Thyroid gland (tissue), 4 donors: ENCODE results near the gene MGMT. TPM values are rescaled to one million over a fixed set of nuclear protein-coding genes. Genes with fewer than 3 reads are reported as not detected.

ENCODE experiments used
- DNase-seq, 2 donors: peaks; one replicate each; pipeline ENCODE4 v3.0.0-alpha.2; 2019
- H3K27ac ChIP-seq, 3 donors: fragments of 200-600 bp; sonication (generic); 1 replicate in 2 of 3; 2 replicates in 1 of 3; pipeline ENCODE4 v1.5.1; 2016 to 2019; ENCODE audit warnings: mild to moderate bottlenecking in 1 of 3, moderate library complexity in 1 of 3
- H3K27me3 ChIP-seq: fragments of 200-600 bp; sonication (generic); one replicate; pipeline ENCODE4 v1.5.1; 2019
- H3K36me3 ChIP-seq, 2 donors: fragments of 200-600 bp; sonication (generic); one replicate each; pipeline ENCODE4 v1.5.1; 2016 to 2019
- H3K4me1 ChIP-seq, 2 donors: fragments of 200-600 bp; sonication (generic); one replicate each; pipeline ENCODE4 v1.5.1; 2017 to 2019
- H3K4me3 ChIP-seq, 3 donors: fragments of 200-600 bp; sonication (generic); replicated peaks in 1 of 3; 1 replicate in 2 of 3; 2 replicates in 1 of 3; pipeline ENCODE4 v1.5.1; 2016; ENCODE audit warnings: mild to moderate bottlenecking in 1 of 3
- H3K9me3 ChIP-seq: fragments of 200-600 bp; sonication (generic); one replicate; pipeline ENCODE4 v1.5.1; 2017
- POLR2A ChIP-seq, 2 donors: fragments of 450-650 bp; IDR thresholded peaks; one replicate each; pipeline ENCODE4 v1.6.1; 2017; ENCODE audit warnings: antibody characterized with exemption in 2 of 2, mild to moderate bottlenecking in 2 of 2, moderate library complexity in 1 of 2
- WGBS, 2 donors: methylation state at CpG; one replicate each; pipeline ENCODE4 v1.1.5; 2017; 5-methylcytosine and 5-hydroxymethylcytosine counted together
- intact Hi-C: fragments of 100-400 bp; cut with DNase I; formaldehyde crosslinking; loops from one replicate; pipeline ENCODE4 v1.15.1; 2023
- total RNA-seq, 4 donors: library from RNA; depleted of rRNA; stranded (reverse); fragments of >200 nt; gene quantifications; one replicate each; pipeline ENCODE4 v1.2.3, GENCODE V29; 2016
- TF ChIP-seq, protein P1 (sequence below), 6 experiments: fragments of 200-600 bp in 3 of 6; fragments of 450-650 bp in 3 of 6; sonication (generic) in 3 of 6; IDR thresholded peaks; one replicate each; pipeline ENCODE4 v1.5.1; 2016 to 2019; ENCODE audit warnings: antibody characterized with exemption in 6 of 6, mild to moderate bottlenecking in 2 of 6, inconsistent platforms in 1 of 6, moderate library complexity in 1 of 6

The MGMT gene
- total RNA-seq, 4 donors from 2014 or later, result 17.6 to 48.7 (median 30.7) TPM

DNA sequence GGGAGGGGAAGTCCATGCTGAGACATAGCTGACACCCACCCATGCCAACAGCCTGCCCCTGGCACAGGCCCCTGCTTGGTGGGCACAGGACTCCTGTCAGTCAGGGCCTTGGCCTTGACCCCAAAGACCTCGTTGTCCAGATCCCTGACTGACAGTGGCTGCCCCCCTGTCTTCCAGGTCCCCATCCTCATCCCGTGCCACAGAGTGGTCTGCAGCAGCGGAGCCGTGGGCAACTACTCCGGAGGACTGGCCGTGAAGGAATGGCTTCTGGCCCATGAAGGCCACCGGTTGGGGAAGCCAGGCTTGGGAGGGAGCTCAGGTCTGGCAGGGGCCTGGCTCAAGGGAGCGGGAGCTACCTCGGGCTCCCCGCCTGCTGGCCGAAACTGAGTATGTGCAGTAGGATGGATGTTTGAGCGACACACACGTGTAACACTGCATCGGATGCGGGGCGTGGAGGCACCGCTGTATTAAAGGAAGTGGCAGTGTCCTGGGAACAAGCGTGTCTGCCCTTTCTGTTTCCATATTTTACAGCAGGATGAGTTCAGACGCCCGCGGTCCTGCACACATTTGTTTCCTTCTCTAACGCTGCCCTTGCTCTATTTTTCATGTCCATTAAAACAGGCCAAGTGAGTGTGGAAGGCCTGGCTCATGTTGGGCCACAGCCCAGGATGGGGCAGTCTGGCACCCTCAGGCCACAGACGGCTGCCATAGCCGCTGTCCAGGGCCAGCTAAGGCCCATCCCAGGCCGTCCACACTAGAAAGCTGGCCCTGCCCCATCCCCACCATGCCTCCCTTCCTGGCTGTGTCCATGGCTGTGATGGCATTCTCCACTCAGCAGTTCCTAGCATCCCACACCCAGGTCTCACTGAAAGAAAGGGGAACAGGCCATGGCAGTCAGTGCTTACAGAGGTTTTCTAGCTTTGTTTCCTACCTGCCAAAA, 299.8 kb downstream of the MGMT start:
- Histone ChIP-seq H3K36me3 (peaks cover 0 to 5% of the 10 kb centered on the region in 2 donors), H3K27me3 (no peaks in the 10 kb centered on the region), H3K4me1 (no peaks in the 10 kb centered on the region), H3K27ac (no peak overlapping the region), H3K4me3 (no peak overlapping the region), H3K9me3 (no peaks in the 10 kb centered on the region)
- 94 to 96% methylated on average over 23 to 25 of the region's 25 CpGs for WGBS, 2 donors
- TF ChIP-seq, protein P1, sequence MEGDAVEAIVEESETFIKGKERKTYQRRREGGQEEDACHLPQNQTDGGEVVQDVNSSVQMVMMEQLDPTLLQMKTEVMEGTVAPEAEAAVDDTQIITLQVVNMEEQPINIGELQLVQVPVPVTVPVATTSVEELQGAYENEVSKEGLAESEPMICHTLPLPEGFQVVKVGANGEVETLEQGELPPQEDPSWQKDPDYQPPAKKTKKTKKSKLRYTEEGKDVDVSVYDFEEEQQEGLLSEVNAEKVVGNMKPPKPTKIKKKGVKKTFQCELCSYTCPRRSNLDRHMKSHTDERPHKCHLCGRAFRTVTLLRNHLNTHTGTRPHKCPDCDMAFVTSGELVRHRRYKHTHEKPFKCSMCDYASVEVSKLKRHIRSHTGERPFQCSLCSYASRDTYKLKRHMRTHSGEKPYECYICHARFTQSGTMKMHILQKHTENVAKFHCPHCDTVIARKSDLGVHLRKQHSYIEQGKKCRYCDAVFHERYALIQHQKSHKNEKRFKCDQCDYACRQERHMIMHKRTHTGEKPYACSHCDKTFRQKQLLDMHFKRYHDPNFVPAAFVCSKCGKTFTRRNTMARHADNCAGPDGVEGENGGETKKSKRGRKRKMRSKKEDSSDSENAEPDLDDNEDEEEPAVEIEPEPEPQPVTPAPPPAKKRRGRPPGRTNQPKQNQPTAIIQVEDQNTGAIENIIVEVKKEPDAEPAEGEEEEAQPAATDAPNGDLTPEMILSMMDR (IDR thresholded peaks at IDR 0.05), result no peak
- intact Hi-C loops, result no loop called here
- DNase-seq, result no peak

DNA sequence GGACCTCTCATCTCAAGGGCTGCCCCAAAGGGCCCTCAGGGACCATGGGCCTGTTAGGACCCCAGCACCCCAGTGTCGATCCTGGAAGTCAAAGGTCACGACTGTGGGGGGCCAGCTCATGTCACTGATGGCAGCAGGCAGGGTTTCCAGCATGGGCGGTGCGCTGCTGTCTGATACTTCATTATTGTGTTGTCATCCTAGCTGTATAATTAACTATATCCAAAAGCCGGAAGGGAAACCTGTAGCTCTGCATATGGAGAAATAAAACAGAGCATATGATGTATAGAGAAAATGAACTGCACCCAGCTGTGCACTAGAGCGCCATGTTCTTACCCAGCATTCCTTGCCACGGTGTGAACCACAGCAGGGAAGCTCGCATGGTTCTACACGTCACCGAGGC, 300.7 kb downstream of the MGMT start:
- TF ChIP-seq POLR2A (IDR thresholded peaks at IDR 0.05), result no peak
- TF ChIP-seq, protein P1 (IDR thresholded peaks at IDR 0.05), result no peak
- Histone ChIP-seq H3K9me3 (no peaks in the 10 kb centered on the region), H3K4me3 (no peak overlapping the region), H3K27me3 (no peaks in the 10 kb centered on the region), H3K4me1 (no peaks in the 10 kb centered on the region), H3K36me3 (peaks cover 0 to 5% of the 10 kb centered on the region in 2 donors), H3K27ac (no peak overlapping the region)
- 95 to 97% methylated on average over 10 of the region's 10 CpGs for WGBS, 2 donors
- no peak for DNase-seq
- intact Hi-C loops, result no loop called here

DNA sequence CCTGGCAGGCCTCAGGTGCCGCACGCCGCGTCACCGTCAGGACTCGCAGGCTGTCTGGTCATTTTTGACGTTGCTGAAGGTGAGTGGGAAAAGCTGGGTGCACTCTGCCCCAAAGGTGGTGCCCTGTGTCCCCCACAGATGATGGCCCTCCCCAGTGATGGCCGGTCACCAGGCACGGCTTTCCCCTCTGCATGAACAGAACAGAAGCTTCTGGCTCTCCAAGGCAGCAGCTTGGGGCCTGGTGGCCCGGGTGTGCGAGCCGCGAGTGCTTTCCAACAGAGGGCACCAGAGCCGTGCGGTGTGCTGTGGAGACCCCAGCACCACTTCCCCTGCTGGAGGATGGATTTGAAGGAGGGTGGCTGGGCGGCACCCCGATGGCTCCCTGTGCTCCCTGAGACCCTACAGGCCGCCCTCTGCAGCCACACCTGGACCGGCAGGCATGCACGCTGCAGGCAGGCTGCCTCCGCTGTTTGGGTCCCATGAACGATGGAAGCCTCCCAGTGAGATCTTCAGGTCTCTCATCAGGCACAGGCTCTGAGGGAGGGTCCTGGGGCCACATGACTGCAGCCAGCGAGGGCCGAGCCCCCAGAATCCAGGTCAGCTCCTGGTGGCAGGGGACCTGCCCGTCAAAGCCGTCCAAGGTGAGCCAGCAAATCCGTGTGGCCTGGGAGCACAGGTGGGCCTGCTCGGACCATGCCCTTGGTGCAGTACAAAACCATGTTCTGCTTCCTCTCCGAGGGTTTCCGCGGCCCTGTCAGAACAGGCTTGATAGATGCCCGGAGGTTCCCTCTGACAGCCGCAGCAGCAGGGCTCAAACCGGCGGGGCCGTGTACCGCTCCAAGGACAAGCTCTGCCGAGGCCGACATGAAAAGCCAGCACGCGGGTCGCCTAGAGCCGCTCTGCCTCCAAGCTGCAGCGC, 301.7 kb downstream of the MGMT start:
- no peak overlapping the region for H3K27ac ChIP-seq
- H3K27me3 ChIP-seq, result no peaks in the 10 kb centered on the region
- 90 to 97% methylated on average over 22 to 23 of the region's 44 CpGs for WGBS, 2 donors
- H3K4me1 ChIP-seq, result no peaks in the 10 kb centered on the region
- intact Hi-C loops, result no loop called here
- DNase-seq, result no peak
- H3K4me3 ChIP-seq, result no peak overlapping the region
- no peaks in the 10 kb centered on the region for H3K9me3 ChIP-seq
- TF ChIP-seq, protein P1 (IDR thresholded peaks at IDR 0.05), result no peak
- TF ChIP-seq POLR2A (IDR thresholded peaks at IDR 0.05), result no peak
- peaks cover 0 to 5% of the 10 kb centered on the region in 2 donors for H3K36me3 ChIP-seq

DNA sequence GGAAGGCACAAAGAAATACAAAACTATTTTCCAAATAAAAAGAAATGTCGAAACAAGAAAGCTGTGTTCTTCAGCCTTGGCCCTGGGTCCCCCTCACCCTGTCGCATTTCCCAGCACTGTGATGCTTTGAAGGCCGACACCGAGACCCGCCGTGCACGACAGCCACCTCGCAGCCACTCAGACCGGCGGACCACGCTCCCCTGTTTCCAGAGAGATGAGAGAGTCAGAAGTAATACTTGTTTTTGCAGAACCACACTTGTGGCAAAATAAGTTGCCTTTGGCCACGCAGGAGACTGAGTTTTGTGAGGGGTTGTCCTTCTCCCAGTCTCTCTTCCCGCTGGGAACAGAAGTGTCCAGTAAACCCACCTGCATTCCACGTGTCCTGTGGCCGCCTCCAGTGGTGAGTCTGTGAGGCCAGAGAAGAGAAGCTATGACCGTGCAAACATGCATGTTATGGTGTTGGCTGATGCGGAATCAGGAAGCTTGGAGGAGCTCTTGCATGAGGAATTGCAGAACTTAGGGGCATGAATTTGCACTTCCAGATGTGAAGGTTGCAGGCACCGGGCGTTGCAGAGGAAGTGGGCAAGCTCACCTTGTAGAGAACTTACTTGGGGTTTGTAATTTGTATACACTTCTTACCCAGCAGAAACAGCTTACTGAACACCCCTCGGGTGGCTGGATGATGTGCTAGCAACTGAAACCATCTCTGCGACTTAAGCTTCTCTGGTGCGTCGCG, 302.5 kb downstream of the MGMT start:
- intact Hi-C loops, result no loop called here
- WGBS, 2 donors, result 93 to 94% methylated on average over 24 of the region's 24 CpGs
- H3K27me3 ChIP-seq, result no peaks in the 10 kb centered on the region
- H3K36me3 ChIP-seq, result peaks cover 0 to 5% of the 10 kb centered on the region in 2 donors
- DNase-seq, result no peak
- TF ChIP-seq, protein P1 (IDR thresholded peaks at IDR 0.05), result no peak
- no peak for TF ChIP-seq POLR2A (IDR thresholded peaks at IDR 0.05)
- no peaks in the 10 kb centered on the region for H3K9me3 ChIP-seq
- H3K4me1 ChIP-seq, result no peaks in the 10 kb centered on the region
- H3K27ac ChIP-seq, result no peak overlapping the region
- H3K4me3 ChIP-seq, result no peak overlapping the region
